ENCODE data around the gene RTN4R. TPM values are rescaled to one million over a fixed set of nuclear protein-coding genes. Genes with fewer than 3 reads are reported as not detected.

RTN4R gene
- total and polyA plus RNA-seq, 2 experiments from 2014 or later = 10.6 to 38.4 TPM

DNA sequence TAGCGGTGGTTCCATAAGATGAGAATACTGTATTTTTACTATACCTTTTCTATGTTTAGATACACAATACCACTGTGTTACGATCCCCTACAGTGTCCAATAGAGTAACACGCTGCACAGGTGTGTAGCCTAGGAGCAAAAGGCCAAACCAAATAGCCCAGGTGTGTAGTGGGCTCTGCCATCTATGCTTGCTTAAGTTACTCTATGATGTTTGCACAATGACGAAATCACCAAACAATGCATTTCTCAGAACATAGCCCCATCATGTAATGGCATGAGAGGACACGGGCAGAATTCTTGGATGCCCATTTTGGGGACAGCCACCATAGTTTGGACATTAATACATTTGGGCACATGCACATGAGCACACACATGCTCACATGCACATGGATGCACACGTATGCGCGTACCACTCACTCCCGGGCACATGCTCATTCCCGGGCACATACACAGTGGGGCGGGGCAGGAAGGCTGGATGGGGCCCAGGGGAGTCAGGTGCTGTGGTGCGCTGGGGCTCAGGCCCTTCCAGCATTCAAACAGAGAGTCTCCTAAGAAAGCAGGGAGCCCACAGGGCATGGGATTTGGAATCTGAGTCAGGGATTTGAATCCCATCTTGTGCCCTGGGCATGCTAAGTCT, 51.1 kb downstream of the RTN4R start:
- H3K4me3 ChIP-seq = no peak overlapping the region
- H3K79me2 ChIP-seq (replicated peaks; ENCODE audit: insufficient read depth) = no peaks in the 10 kb centered on the region
- no peaks in the 10 kb centered on the region for H4K20me1 ChIP-seq (replicated peaks; ENCODE audit: insufficient read depth)
- H3K9me3 Mint-ChIP-seq = no peaks in the 10 kb centered on the region
- no peaks in the 10 kb centered on the region for H3K36me3 Mint-ChIP-seq (ENCODE audit: low read depth)
- H3K4me1 ChIP-seq (ENCODE audit: insufficient read depth) = no peaks in the 10 kb centered on the region
- H3K4me1 Mint-ChIP-seq = no peaks in the 10 kb centered on the region
- peaks cover 9% of the 10 kb centered on the region for H3K27me3 Mint-ChIP-seq (ENCODE audit: insufficient read depth, low read depth, poor library complexity)
- no peak overlapping the region for H2AFZ ChIP-seq
- no peak for DNase-seq (ENCODE audit: low spot score)
- ATAC-seq = no peak
- no peak overlapping the region for H3K4me3 Mint-ChIP-seq
- no peaks in the 10 kb centered on the region for H3K9me2 ChIP-seq (ENCODE audit: insufficient read depth)
- H3K27ac ChIP-seq (ENCODE audit: low read depth) = no peak overlapping the region
- H3K4me2 ChIP-seq = no peak overlapping the region
- H3K36me3 ChIP-seq (ENCODE audit: insufficient read depth) = no peaks in the 10 kb centered on the region
- H3K27ac Mint-ChIP-seq = no peak overlapping the region
- TF ChIP-seq NANOG (IDR thresholded peaks at IDR 0.05; ENCODE audit: borderline replicate concordance) (no peak), POLR2AphosphoS5 (IDR thresholded peaks at IDR 0.05; ENCODE audit: low read depth) (no peak), EZH2phosphoT487 (IDR thresholded peaks at IDR 0.05; ENCODE audit: unreplicated experiment) (no peak), CREB1 (CRISPR knock-in tag; IDR thresholded peaks at IDR 0.05; ENCODE audit: low read depth) (no peak)
- TF ChIP-seq, protein P1, sequence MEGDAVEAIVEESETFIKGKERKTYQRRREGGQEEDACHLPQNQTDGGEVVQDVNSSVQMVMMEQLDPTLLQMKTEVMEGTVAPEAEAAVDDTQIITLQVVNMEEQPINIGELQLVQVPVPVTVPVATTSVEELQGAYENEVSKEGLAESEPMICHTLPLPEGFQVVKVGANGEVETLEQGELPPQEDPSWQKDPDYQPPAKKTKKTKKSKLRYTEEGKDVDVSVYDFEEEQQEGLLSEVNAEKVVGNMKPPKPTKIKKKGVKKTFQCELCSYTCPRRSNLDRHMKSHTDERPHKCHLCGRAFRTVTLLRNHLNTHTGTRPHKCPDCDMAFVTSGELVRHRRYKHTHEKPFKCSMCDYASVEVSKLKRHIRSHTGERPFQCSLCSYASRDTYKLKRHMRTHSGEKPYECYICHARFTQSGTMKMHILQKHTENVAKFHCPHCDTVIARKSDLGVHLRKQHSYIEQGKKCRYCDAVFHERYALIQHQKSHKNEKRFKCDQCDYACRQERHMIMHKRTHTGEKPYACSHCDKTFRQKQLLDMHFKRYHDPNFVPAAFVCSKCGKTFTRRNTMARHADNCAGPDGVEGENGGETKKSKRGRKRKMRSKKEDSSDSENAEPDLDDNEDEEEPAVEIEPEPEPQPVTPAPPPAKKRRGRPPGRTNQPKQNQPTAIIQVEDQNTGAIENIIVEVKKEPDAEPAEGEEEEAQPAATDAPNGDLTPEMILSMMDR (conservative IDR thresholded peaks at IDR 0.05; ENCODE audit: low read depth in 2 of 2) = no peak
- TF ChIP-seq, protein P2, sequence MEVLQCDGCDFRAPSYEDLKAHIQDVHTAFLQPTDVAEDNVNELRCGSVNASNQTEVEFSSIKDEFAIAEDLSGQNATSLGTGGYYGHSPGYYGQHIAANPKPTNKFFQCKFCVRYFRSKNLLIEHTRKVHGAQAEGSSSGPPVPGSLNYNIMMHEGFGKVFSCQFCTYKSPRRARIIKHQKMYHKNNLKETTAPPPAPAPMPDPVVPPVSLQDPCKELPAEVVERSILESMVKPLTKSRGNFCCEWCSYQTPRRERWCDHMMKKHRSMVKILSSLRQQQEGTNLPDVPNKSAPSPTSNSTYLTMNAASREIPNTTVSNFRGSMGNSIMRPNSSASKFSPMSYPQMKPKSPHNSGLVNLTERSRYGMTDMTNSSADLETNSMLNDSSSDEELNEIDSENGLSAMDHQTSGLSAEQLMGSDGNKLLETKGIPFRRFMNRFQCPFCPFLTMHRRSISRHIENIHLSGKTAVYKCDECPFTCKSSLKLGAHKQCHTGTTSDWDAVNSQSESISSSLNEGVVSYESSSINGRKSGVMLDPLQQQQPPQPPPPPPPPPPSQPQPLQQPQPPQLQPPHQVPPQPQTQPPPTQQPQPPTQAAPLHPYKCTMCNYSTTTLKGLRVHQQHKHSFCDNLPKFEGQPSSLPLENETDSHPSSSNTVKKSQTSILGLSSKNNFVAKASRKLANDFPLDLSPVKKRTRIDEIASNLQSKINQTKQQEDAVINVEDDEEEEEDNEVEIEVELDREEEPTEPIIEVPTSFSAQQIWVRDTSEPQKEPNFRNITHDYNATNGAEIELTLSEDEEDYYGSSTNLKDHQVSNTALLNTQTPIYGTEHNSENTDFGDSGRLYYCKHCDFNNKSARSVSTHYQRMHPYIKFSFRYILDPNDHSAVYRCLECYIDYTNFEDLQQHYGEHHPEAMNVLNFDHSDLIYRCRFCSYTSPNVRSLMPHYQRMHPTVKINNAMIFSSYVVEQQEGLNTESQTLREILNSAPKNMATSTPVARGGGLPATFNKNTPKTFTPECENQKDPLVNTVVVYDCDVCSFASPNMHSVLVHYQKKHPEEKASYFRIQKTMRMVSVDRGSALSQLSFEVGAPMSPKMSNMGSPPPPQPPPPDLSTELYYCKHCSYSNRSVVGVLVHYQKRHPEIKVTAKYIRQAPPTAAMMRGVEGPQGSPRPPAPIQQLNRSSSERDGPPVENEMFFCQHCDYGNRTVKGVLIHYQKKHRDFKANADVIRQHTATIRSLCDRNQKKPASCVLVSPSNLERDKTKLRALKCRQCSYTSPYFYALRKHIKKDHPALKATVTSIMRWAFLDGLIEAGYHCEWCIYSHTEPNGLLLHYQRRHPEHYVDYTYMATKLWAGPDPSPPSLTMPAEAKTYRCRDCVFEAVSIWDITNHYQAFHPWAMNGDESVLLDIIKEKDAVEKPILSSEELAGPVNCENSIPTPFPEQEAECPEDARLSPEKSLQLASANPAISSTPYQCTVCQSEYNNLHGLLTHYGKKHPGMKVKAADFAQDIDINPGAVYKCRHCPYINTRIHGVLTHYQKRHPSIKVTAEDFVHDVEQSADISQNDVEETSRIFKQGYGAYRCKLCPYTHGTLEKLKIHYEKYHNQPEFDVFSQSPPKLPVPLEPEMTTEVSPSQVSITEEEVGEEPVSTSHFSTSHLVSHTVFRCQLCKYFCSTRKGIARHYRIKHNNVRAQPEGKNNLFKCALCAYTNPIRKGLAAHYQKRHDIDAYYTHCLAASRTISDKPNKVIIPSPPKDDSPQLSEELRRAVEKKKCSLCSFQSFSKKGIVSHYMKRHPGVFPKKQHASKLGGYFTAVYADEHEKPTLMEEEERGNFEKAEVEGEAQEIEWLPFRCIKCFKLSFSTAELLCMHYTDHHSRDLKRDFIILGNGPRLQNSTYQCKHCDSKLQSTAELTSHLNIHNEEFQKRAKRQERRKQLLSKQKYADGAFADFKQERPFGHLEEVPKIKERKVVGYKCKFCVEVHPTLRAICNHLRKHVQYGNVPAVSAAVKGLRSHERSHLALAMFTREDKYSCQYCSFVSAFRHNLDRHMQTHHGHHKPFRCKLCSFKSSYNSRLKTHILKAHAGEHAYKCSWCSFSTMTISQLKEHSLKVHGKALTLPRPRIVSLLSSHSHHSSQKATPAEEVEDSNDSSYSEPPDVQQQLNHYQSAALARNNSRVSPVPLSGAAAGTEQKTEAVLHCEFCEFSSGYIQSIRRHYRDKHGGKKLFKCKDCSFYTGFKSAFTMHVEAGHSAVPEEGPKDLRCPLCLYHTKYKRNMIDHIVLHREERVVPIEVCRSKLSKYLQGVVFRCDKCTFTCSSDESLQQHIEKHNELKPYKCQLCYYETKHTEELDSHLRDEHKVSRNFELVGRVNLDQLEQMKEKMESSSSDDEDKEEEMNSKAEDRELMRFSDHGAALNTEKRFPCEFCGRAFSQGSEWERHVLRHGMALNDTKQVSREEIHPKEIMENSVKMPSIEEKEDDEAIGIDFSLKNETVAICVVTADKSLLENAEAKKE (CRISPR knock-in tag; IDR thresholded peaks at IDR 0.05) = no peak
- TF ChIP-seq, protein P3, sequence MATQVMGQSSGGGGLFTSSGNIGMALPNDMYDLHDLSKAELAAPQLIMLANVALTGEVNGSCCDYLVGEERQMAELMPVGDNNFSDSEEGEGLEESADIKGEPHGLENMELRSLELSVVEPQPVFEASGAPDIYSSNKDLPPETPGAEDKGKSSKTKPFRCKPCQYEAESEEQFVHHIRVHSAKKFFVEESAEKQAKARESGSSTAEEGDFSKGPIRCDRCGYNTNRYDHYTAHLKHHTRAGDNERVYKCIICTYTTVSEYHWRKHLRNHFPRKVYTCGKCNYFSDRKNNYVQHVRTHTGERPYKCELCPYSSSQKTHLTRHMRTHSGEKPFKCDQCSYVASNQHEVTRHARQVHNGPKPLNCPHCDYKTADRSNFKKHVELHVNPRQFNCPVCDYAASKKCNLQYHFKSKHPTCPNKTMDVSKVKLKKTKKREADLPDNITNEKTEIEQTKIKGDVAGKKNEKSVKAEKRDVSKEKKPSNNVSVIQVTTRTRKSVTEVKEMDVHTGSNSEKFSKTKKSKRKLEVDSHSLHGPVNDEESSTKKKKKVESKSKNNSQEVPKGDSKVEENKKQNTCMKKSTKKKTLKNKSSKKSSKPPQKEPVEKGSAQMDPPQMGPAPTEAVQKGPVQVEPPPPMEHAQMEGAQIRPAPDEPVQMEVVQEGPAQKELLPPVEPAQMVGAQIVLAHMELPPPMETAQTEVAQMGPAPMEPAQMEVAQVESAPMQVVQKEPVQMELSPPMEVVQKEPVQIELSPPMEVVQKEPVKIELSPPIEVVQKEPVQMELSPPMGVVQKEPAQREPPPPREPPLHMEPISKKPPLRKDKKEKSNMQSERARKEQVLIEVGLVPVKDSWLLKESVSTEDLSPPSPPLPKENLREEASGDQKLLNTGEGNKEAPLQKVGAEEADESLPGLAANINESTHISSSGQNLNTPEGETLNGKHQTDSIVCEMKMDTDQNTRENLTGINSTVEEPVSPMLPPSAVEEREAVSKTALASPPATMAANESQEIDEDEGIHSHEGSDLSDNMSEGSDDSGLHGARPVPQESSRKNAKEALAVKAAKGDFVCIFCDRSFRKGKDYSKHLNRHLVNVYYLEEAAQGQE (IDR thresholded peaks at IDR 0.05; ENCODE audit: unreplicated experiment) = no peak
- H3F3A ChIP-seq (replicated peaks; ENCODE audit: low read depth) = no peaks in the 10 kb centered on the region
- H3K27me3 ChIP-seq (ENCODE audit: insufficient read depth) = no peaks in the 10 kb centered on the region
